NB4 (cell line): ENCODE measurements around the gene CAMK2D.

ENCODE experiments used
- CTCF ChIP-seq: IDR thresholded peaks from one replicate; pipeline ENCODE4 v1.5.1; 2012; ENCODE audit warnings: low read depth, low read length
- POLR2A ChIP-seq: IDR thresholded peaks from 2 replicates; pipeline ENCODE4 v1.6.1; 2011; ENCODE audit warnings: mild to moderate bottlenecking; ENCODE audit not compliant: insufficient read length; ENCODE audit errors: extremely low read depth
- TF ChIP-seq, protein P1 (sequence below): IDR thresholded peaks from 2 replicates; pipeline ENCODE4 v1.6.1; 2011; ENCODE audit warnings: low read depth, low read length

DNA sequence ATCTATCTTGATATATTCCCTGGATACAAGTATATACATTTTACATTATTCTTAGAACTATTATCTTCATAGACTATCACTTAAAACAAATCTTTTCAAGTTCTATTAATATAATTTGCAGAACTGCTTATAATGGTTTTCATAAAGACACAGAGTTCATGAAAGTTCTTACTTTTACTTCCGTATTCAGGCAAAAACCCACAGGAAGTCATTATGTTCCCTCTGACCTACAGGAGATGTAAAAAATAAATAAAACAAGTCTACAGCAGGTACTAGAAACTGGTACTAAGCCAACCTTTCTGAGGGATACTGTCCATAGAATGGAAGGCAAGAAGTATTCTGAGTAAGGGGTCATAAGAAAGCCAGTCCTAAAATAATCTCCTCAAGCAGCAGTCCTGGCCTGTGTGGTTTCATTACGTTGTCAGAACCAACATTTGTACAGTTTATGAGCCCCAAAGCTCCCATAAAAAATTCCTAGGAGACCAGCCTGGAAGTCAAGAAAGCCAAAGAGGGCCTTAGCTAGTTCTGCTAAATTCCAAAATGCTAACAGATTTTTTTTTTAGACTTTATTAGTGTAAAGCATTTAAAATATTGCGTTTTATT lies 68.6 kb downstream of the CAMK2D start:
- TF ChIP-seq, protein P1, sequence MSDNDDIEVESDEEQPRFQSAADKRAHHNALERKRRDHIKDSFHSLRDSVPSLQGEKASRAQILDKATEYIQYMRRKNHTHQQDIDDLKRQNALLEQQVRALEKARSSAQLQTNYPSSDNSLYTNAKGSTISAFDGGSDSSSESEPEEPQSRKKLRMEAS, result no peak
- no peak for TF ChIP-seq CTCF
- TF ChIP-seq POLR2A, result no peak
